GM18502 (cell line): ENCODE measurements around the gene MOCS2.
A peak's percentile ranks its signal among the peaks of the same experiment; 100 is the strongest.
"Not testable (repeated sequence)": the region's sequence is repeated elsewhere in the genome, so short reads cannot be mapped to it uniquely, and the experiment has no call there.

Source experiments
- ATAC-seq: cut with Tn5 transposase; IDR thresholded peaks from one replicate; pipeline ENCODE4 v1.9.1; 2021; ENCODE audit warnings: mild to moderate bottlenecking; ENCODE audit not compliant: unreplicated experiment, poor library complexity

Gene MOCS2, protein sequence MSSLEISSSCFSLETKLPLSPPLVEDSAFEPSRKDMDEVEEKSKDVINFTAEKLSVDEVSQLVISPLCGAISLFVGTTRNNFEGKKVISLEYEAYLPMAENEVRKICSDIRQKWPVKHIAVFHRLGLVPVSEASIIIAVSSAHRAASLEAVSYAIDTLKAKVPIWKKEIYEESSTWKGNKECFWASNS

DNA sequence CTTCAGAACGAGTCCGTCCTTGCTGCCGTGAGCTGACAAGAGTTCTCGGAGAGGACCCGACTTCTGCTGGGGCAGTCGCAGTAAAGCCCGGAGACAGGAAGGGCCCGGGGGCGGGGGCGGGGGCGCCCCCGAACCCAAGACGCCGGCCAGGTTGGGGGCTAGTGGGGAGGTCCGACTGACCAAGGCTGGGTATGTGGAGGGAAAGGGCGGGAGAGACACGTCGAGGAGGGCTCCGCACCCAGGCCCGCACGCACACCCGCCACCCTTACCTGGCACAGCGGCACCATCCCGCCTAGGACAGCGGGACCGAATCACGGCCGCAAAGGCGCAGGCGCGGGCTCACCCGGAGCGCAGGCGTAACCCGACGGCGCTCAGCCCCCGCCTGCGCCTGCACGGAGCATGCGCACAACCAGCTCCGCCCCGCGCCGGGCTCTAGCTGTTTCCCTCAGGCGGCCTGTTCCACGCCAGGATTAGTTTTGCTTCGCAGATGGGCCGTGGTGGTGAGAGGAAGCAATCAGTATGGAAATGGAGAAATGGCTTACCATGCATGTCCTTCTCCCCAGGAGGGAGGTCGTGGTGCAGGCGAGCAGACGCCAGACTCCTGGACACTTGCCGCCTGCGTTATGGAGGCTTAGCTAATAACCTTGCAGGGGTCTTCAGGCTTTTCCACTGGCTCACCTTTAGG, at the start of gene MOCS2:
TSS of gene MOCS2 (minus strand) at position 315 of the 685 bp plus-strand sequence. CDS start 2,583 bp downstream, outside the sequence.
- peak; percentile 97 for ATAC-seq

DNA sequence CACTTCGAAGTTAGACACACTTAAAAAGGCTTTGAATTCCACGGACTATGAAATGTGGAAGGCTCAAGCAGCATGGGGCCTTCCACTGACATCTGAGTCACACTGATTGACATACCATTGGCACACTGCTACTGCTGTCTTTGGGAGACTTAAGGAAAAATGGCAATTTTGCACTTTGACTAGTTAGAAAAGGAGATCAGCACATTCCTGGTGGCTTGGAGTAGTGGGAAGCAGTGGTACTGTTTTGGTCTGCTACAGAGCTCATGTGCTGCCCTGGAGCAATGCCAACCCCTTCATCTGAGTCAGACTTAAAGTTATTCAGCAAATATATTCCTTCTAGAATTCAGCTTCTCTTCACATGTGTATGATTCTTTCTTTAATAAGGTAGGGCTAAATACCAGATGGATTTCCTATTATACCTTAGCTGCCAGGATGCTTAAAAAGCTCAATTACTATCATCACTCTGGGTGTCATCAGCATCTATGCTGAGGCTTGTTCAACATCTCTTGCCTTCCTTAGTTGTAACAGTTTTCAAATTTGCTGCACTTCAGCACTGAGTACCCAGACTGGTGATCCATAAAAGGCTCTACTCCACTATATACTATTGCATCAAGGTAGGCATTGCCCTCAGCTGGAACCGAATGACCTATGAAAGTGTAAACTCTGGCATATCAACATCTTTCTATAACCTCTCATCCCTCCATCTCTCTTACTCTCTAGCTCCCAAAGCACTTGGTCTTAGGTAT, 42.3 kb upstream of the MOCS2 start:
- ATAC-seq = no peak

DNA sequence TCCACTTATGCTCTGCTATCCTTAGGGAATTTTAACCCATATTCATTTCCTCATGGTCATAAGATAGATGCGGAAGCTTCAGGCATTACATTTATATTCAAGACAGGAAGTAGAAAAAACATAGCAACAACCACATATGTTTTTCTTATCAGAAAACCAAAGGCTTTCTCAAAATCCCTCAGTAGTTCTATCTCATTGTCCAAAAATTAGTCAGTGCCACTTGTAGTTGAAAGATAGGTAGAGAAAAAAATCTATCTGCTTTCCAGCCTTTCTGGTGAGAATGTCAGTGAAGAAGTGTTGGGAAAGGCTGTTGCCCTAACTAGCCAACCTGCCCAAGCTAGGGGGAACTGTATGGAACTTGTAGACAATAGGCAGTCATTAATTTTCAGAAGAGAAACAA, 23.5 kb upstream of the MOCS2 start:
- no peak for ATAC-seq

DNA sequence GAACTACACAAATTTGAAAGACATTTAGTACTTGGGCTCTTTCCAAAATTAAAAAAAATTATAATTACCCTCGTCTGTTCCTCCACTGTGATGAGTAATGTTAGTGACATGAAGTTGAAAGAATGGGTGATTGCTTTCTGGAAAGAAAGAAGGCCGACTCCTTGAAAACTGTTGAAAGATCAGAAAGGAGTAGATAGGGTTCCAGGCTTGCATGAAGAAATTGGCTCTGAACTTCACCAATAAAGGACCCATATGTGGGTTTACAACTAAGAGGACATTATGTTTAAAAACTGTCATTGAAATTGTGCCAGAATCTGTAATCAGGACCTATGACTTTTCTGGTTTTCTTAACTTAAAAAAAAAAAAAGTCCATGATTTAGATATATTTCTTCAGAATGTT, 20.7 kb upstream of the MOCS2 start:
- no peak for ATAC-seq

DNA sequence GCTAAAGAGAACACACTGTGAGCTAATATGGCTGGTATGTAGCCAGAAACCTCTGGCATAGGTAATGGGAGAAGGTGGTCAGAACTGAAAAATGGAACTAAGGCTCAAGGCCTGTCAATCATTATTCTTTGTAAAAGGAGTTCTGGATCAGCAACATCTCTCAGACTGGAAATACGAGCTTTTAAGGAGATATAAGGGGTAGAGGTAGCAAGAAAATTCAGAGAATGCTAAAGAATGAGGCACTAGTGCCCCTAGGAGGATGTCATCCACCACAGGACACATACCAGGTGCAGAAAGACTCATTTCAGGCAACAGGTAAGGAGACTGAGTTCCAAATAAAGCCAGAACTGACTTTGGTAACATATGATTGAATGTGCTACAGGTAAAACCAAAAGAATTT, 18.9 kb upstream of the MOCS2 start:
- ATAC-seq = no peak

DNA sequence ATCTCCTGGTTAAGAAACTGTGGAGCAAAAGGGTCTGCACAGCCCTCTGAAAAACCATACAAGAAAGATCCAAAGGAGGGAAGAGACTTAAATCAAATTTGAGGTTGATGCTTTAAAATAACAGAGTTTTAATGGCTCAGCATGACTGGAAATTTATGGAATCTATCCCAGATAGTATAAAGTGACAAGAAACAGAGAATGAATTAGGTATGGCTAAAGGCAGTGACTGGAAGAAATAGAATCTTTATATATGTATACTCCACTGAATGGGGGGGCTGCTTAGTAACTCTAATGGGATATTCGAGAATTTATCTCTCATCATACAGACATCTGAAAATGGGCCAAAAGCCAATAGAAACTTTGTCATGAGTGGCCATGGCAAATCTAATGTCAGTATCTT, 17.6 kb upstream of the MOCS2 start:
- ATAC-seq = no peak

DNA sequence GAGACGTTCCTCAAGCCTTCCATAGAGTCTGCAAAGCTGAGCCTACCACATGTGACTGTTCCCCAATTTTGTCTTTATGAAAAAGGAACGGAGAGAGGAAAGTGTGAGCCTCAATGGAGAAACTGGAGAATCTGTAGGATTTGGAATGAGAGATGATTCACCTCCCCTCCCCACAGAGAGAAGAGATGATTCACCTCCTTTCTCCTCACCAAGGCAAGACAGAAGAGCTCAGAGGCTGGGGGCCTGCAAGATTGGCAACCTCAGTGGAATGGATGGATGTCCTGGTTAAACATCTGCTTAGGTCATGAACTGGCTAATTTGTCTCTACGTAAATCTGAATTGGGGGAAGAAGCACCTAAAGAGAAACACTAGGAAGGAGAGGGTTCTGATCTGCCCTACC, 17.0 kb upstream of the MOCS2 start:
- ATAC-seq = no peak

DNA sequence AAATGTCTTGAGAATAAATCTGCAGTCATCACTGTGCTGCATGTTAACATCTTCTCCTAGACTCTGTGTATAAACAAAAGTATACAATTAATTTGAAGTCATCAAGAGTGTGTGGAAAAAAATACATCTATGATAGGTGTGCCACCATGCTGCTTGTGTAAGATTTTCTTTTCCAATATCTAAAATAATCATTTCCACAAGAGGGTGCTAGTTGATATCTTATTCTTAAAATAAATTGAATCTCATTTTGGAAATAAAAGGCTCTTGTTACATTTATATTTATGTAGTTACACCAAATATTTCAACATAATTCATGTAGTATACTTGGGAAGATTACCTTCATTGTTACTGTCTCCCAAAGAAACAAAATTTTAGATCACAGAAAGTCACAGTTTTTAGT, 14.1 kb upstream of the MOCS2 start:
- ATAC-seq = no peak

DNA sequence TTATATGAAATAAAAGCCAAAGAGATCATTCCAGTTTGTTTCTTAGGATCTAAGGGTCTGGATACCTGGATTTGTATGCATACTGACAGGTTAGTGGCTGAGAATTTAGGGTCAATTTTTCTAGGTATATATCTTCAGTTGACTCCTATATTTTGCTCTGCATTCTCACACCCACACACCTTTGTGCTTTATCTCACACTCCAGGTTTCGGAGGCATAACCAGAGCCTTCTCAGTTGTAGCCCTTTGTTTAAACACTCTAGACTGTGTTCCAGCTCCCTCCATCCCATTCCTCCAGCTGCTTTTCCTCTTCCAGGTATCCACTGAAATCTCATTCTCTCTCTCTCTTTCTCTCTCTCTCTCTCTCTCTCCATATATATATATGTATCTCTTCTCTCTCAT, 10.6 kb upstream of the MOCS2 start:
- no peak for ATAC-seq

DNA sequence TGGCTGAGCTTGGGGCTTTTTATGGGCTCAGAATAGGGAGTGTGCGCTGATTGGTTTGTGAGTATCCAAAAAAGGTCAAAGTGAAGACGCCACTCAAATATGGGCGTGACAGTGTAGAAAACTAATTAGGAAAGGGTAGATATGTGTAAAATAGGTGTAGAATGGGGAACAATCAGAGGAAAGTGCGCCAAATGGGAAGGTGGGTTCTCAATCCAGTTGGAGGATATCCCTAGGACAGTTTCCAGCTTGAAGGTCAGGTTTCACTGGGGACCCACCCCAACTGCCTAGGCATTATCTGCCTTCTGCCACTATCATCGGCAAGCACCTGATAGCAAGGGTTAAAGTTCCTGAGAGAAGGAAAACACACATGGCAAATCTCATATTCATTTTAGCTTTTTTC, 9.3 kb upstream of the MOCS2 start:
- ATAC-seq = no peak

DNA sequence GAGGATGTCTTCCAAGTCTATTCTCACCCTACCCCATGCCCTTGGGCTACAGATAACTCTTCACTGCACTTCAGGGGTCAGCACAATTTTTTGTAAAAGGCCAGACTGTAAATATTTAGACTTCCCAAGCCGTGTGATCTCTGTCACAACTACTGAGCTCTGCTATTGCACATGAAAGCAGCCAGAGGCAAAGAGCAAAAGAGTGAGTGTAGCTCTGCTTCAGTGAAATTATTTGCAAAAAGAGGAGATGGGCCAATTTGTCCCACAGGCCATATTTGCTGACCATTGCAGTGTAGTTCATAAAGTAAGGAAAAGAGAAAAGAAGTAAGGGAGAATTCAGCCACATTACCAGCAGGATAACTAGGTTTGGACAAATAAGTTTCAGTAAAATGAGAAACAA, 7.0 kb upstream of the MOCS2 start:
- no peak for ATAC-seq

DNA sequence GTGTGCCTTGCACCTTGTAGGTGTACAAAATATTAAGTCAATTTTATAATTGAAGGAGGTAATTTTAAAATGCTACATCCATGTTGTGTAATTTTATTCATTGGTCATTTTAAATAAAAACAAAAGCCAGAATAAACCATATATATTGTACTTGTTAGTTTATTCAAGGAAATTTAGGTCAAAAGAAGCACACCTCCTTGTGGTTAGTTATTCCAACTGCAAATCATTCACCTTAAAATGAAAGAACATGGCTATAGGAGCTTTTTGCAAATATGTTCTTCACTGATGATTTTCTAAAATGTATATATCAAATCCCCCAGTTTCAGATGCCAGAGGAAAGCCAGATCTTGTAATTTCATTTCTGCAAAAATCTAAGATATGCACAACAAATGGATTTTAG, 5.4 kb upstream of the MOCS2 start:
- ATAC-seq = no peak

DNA sequence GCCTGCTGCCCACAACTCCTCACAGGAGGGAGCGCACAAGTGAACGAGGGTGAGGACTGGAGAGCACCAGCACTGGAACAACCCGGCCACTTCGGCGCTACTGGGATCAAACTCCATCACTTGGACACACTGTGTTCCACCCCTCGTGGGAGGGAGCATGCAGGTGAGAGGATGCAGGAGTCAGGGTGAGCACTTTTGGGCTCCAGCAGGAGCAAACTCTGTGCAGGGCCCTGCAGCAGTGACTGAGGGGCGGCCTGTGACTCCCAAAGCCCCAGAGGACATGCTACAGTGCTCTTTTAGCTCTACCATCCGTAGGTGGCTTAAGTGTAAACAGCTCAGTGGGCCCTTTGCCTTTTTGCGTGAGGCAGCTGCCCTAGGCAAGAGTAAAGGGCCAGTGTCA, 4.4 kb upstream of the MOCS2 start:
- no peak for ATAC-seq

DNA sequence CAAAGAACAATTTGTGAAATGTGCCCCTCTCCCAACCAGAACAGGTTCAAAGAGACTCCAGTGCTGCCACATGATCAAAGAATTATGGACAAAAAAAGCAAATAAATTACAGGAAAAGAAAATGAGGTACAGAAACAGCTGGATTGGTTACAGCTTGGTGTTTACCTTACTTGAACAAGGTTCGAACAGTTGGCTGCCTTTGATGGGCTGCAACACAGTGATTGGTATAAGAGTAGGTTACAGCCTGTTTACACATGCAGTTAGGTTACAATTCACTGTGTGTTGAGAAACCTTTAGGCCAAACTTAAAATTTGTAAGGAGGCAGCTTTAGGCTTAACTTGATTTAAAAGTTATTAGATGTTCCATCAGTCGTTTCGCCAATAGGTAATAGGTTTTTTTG, 3.4 kb upstream of the MOCS2 start:
- no peak for ATAC-seq

DNA sequence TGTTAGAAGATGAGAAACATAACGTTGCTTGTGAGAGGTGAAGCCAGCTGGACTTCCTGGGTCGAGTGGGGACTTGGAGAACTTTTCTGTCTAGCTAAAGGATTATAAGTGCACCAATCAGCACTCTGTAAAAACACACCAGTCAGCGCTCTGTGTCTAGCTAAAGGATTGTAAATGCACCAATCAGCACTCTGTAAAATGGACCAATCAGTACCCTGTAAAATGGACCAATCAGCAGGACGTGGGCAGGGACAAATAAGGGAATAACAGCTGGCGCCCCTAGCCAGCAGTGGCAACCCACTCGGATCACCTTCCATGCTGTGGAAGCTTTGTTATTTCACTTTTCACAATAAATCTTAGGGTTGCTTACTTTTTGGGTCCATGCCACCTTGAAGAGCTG, 2.8 kb upstream of the MOCS2 start:
- not testable (repeated sequence) for ATAC-seq

DNA sequence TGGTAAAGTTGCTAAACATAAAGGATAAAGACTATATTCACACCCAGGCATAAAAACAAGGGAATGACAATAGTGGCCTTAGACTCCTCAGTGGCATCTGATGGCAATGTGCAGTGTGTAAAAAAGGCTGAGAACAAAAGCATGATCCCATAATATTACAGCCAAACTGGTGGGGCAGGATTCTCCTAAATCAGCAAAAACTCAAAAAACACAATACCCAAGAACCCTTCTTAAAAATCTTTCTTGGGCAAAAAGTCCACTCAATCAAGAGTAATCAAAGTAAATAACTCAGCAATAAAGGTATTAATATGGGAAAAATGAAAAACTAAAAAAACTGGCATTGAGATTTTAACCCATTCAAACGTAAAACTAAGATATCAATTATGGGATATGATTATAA, 1.6 kb upstream of the MOCS2 start:
- ATAC-seq = no peak

DNA sequence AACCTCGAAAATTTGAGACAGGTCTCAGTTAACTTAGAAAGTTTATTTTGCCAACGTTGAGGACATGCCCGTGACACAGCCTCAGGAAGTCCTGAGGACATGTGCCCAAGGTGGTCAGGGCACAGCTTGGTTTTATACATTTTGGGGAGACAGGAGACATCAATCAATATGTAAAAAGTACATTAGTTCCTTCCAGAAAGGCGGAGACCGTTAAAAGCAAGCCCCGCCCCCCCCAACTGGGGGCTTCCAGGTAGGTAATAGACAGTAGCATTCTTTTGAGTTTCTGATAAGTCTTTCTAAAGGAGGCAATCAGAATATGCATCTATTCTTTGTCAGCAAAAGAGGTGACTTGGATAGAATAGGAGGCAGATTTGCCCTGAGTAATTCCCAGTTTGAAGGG, 599 bp upstream of the MOCS2 start:
- peak; percentile 11 for ATAC-seq

DNA sequence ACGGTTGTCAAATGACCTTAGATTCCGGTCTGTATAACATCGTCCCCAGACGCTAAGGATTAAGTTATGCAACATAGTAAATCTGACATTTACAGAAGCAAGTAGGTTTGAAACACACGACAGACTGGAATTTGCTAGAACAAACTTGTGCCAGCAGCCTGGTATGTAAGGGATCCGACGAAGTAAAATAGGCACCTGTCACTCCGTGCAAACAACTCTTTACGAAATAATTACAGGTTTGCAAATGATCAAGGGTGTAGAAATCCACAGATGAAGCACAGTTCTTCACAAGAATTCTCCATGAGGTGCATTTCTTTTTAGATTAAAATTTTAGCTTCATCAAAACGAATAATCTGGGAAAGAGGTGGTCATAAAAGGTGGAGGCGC, 508 bp downstream of the MOCS2 start:
- peak; percentile 19 for ATAC-seq

DNA sequence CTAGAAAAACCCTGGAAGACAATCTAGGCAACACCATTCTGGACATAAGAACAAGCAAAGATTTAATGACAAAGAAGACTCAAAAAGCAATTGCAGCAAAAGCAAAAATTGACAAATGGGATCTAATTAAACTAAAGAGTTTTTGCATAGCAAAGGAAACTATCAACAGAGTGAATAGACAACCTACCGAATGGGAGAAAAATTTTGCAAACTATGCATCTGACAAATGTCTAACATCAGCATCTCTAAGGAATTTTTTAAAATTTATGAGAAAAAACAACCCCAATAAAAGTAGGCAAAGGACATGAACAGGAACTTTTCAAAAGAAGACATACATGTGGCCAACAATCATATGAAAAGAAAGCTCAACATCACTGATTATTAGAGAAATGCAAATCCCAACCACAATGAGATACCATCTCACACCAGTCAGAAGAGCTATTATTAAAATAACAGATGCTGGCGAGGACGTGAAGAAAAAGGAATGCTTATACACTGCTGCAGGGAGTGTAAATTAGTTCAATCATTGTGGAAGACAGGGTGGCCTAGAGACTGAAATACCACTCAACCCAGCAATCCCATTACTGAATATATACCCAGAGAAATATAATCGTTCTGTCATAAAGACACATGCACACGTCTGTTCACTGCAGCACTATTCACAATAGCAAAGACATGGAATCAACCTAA, 3.8 kb downstream of the MOCS2 start:
- ATAC-seq = no peak

DNA sequence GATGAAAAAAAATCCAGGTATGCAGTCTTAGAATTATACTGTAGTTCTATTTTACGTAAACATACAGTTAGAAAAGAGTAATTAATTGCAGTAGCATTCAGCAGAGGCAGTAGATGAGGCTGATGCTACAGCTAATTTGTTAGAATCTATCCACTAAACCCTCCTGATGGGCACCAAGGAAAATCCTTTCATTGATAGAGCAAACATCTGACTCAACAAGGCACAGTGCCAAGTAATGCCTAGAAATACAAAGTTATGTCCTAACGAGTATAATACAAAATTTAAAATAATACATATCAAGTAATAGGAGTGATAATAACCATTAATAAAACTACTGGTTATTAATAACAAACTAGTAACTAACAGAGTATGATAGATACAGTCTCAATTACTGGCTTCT, 9.0 kb downstream of the MOCS2 start:
- ATAC-seq = no peak

DNA sequence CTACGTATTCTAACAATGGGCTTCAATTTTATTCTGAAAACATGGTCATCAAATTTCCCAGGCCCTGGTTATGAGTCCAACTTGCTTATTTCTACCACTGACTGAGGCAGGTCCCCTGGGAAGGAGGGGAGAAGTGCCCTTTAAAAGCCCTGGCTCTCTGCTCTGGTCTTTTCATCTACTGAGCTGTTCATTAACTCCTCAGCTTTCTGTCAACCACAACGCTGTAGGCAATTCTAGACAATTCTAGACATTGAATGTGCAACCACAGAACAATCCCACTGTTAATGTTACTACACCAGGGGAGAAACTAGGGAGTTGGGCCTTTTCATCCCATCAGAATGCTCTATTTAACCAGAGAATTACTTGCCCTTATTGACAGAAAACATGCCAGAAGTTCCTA, 10.0 kb downstream of the MOCS2 start:
- ATAC-seq = no peak
